ENCODE measurements around the gene LHFPL3. TPM values are rescaled to one million over a fixed set of nuclear protein-coding genes. Genes with fewer than 3 reads are reported as not detected.

The LHFPL3 gene
- total RNA-seq, 1 donor from 2014 or later = not detected

DNA sequence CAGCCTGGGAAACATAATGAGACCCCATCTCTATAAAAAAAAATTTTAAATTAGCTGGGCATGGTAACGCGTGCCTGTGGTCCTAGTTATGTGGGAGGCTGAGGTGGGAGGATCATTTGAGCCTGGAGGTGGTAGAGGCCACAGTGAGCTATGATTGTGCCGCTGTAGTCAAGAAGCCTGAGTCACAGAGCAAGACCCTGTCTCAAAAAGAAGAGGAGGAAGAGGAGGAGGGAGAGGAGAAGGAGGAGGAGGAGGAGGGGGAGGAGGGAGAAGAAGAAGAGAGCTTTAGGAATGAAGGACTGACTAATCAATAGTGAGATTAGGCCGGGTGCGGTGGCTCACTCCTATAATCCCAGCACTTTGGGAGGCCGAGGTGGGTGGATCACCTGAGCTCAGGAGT lies 573.8 kb downstream of the LHFPL3 start:
- Mint-ChIP-seq H3K4me1 (peaks cover 2% of the 10 kb centered on the region), H3K36me3 (ENCODE audit: low read depth) (no peaks in the 10 kb centered on the region), H3K4me3 (no peak overlapping the region), H3K27ac (no peak overlapping the region), H3K9me3 (no peaks in the 10 kb centered on the region), H3K27me3 (peaks cover 3% of the 10 kb centered on the region)
- intact Hi-C loops (cut with micrococcal nuclease) = no loop called here
- TF ChIP-seq CTCF (IDR thresholded peaks at IDR 0.05) = no peak
- ChIA-PET CTCF (no interaction called here), POLR2A (no interaction called here)
- ATAC-seq (ENCODE audit: low read depth) (no peak), DNase-seq (no peak)

GRCh38 chr7:104903044-104903443 lies 574.6 kb downstream of the LHFPL3 start:
- Mint-ChIP-seq H3K4me3 (no peak overlapping the region), H3K4me1 (peaks cover 2% of the 10 kb centered on the region), H3K27me3 (peaks cover 3% of the 10 kb centered on the region), H3K9me3 (no peaks in the 10 kb centered on the region), H3K27ac (no peak overlapping the region), H3K36me3 (ENCODE audit: low read depth) (no peaks in the 10 kb centered on the region)
- CTCF ChIA-PET = no interaction called here
- POLR2A ChIA-PET = no interaction called here
- intact Hi-C loops (cut with micrococcal nuclease) = no loop called here
- ATAC-seq (ENCODE audit: low read depth) (no peak), DNase-seq (no peak)
- TF ChIP-seq CTCF (IDR thresholded peaks at IDR 0.05) = no peak

GRCh38 chr7:104903846-104904245 lies 575.4 kb downstream of the LHFPL3 start:
- ChIA-PET CTCF (no interaction called here), POLR2A (no interaction called here)
- Mint-ChIP-seq H3K27me3 (peaks cover 3% of the 10 kb centered on the region), H3K36me3 (ENCODE audit: low read depth) (no peaks in the 10 kb centered on the region), H3K4me1 (peaks cover 2% of the 10 kb centered on the region), H3K9me3 (no peaks in the 10 kb centered on the region), H3K4me3 (no peak overlapping the region), H3K27ac (no peak overlapping the region)
- DNase-seq = no peak
- intact Hi-C loops (cut with micrococcal nuclease) = no loop called here
- TF ChIP-seq CTCF (IDR thresholded peaks at IDR 0.05) = no peak
- no peak for ATAC-seq (ENCODE audit: low read depth)

GRCh38 chr7:104906032-104906431 lies 577.6 kb downstream of the LHFPL3 start:
- no peaks in the 10 kb centered on the region for H3K36me3 Mint-ChIP-seq (ENCODE audit: low read depth)
- DNase-seq = no peak
- H3K27me3 Mint-ChIP-seq = peaks cover 6% of the 10 kb centered on the region
- H3K9me3 Mint-ChIP-seq = no peaks in the 10 kb centered on the region
- ChIA-PET POLR2A (no interaction called here), CTCF (no interaction called here)
- no peak overlapping the region for H3K27ac Mint-ChIP-seq
- no peak for ATAC-seq (ENCODE audit: low read depth)
- intact Hi-C loops (cut with micrococcal nuclease) = no loop called here
- no peak for TF ChIP-seq CTCF (IDR thresholded peaks at IDR 0.05)
- H3K4me3 Mint-ChIP-seq = no peak overlapping the region
- no peaks in the 10 kb centered on the region for H3K4me1 Mint-ChIP-seq

DNA sequence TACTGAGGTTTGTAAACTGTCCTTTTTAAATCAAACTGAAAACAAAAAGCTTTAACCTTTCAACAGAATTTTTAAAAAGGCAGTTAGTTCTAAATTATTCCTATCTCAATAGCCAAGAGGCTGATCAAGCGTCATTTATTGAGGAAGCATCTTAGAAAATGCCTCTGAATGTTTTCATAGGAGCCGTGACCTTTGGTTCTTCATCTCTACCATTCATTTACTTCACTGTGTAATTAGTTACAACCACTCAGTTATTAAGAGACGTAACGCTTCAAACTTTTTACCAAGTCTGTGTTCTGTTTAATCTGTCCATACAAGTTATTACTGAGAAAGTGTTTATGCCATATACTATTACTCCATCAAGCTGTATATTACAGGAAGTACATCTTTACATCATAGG lies 578.2 kb downstream of the LHFPL3 start:
- ATAC-seq (ENCODE audit: low read depth) = no peak
- peaks cover 6% of the 10 kb centered on the region for H3K27me3 Mint-ChIP-seq
- POLR2A ChIA-PET = no interaction called here
- intact Hi-C loops (cut with micrococcal nuclease) = no loop called here
- no peak overlapping the region for H3K27ac Mint-ChIP-seq
- CTCF ChIA-PET = no interaction called here
- no peak for TF ChIP-seq CTCF (IDR thresholded peaks at IDR 0.05)
- no peaks in the 10 kb centered on the region for H3K4me1 Mint-ChIP-seq
- no peak for DNase-seq
- no peaks in the 10 kb centered on the region for H3K9me3 Mint-ChIP-seq
- H3K36me3 Mint-ChIP-seq (ENCODE audit: low read depth) = no peaks in the 10 kb centered on the region
- H3K4me3 Mint-ChIP-seq = no peak overlapping the region
